ENCODE results near the gene LCN1. TPM values are rescaled to one million over a fixed set of nuclear protein-coding genes. Genes with fewer than 3 reads are reported as not detected.

LCN1 gene
- total RNA-seq, 2 experiments from 2014 or later = not detected

DNA sequence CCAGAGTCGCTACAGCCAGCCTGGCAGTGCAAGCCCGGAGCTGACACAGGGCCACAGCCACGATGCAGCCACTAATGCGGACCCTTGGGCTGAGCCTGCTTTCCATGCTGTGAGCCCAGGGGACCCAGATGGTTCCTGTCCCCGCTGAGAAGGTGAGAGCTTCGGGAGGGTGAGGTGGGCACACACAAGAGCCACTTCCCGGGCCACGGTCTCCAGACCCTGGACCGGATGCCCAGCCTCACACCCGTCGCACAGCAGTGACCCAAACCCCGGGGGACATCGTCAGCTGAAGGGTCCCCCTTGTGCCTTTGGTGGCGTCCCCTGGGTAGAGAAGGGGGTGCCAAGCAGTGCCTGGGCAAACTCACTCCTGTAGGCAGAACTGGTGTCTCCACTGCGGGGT lies 53.7 kb downstream of the LCN1 start:
- CTCF ChIA-PET = no interaction called here
- ATAC-seq (no peak), DNase-seq (no peak)
- intact Hi-C loops (cut with DNase I, micrococcal nuclease) = no loop called here
- Mint-ChIP-seq H3K36me3 (ENCODE audit: low read depth) (no peaks in the 10 kb centered on the region), H3K4me1 (no peaks in the 10 kb centered on the region), H3K4me3 (no peak overlapping the region), H3K9me3 (ENCODE audit: low read depth) (no peaks in the 10 kb centered on the region), H3K27me3 (peaks cover 6% of the 10 kb centered on the region), H3K27ac (no peak overlapping the region)
- POLR2A ChIA-PET = no interaction called here

Other genes with a start within 250 kb of the LCN1 start
- gene PPP1R26, start 41.7 kb upstream of the LCN1 start, total RNA-seq = 1 to 10 TPM; 1.5 to 2.4 TPM
- gene MRPS2, start 20.8 kb upstream of the LCN1 start, total RNA-seq = 10 to 100 TPM; 50.0 to 70.6 TPM
- not detected for gene OBP2A, start 24.7 kb downstream of the LCN1 start, total RNA-seq
- not detected for gene PAEP, start 40.3 kb downstream of the LCN1 start, total RNA-seq
- not detected for gene GLT6D1, start 118.1 kb downstream of the LCN1 start, total RNA-seq
- not detected for gene LCN9, start 141.9 kb downstream of the LCN1 start, total RNA-seq
- gene SOHLH1, start 178.0 kb downstream of the LCN1 start, total RNA-seq = not detected
- not detected for gene KCNT1, start 180.7 kb downstream of the LCN1 start, total RNA-seq

Data from activated CD4-positive, alpha-beta T cell treated with anti-CD3 and anti-CD28 coated beads for 36 hours (primary cell).